ENCODE results near the gene HNRNPUL1.

GRCh38 chr19:41328842-41329225 is 64.7 kb downstream of the HNRNPUL1 start:
- TF ChIP-seq POLR2AphosphoS5 (IDR thresholded peaks at IDR 0.05; ENCODE audit: low read depth, low read length): no peak
- no peak for TF ChIP-seq TAF1 (IDR thresholded peaks at IDR 0.05; ENCODE audit: low read depth, low read length)

All from GM12891 (cell line).